MM.1S (cell line): ENCODE results near the gene SLC35G6.

ENCODE experiments used
- DNase-seq: peaks from one replicate; pipeline ENCODE4 v3.0.0-alpha.2; 2015
- H2AFZ ChIP-seq: fragments of 300-600 bp; sonication (generic); 2 replicates; pipeline ENCODE4 v1.6.0; 2016; ENCODE audit warnings: antibody characterized with exemption, low read length
- H3F3A ChIP-seq: fragments of 300-600 bp; sonication (generic); 2 replicates; pipeline ENCODE4 v1.6.1; 2016; ENCODE audit warnings: mild to moderate bottlenecking, antibody characterized with exemption, low read length, moderate library complexity, mixed read lengths; ENCODE audit not compliant: insufficient read depth
- H3K27ac ChIP-seq: fragments of 300-600 bp; sonication (generic); 2 replicates; pipeline ENCODE4 v1.5.1; 2016; ENCODE audit warnings: mild to moderate bottlenecking, low read length
- H3K27me3 ChIP-seq: fragments of 300-600 bp; sonication (generic); replicated peaks from 2 replicates; pipeline ENCODE4 v1.6.0; 2016; ENCODE audit warnings: low read length; ENCODE audit not compliant: insufficient read depth
- H3K36me3 ChIP-seq: fragments of 300-600 bp; sonication (generic); replicated peaks from 2 replicates; pipeline ENCODE4 v1.6.1; 2016; ENCODE audit warnings: mild to moderate bottlenecking, low read length, mixed read lengths; ENCODE audit not compliant: insufficient read depth
- H3K4me1 ChIP-seq: fragments of 300-600 bp; sonication (generic); 2 replicates; pipeline ENCODE4 v1.6.1; 2016; ENCODE audit warnings: low read length, mixed read lengths
- H3K4me2 ChIP-seq: fragments of 300-600 bp; sonication (generic); 2 replicates; pipeline ENCODE4 v1.6.0; 2016; ENCODE audit warnings: low read depth, low read length
- H3K4me3 ChIP-seq: fragments of 300-600 bp; sonication (generic); 2 replicates; pipeline ENCODE4 v1.5.1; 2016; ENCODE audit warnings: low read length, mixed read lengths
- H3K79me2 ChIP-seq: fragments of 300-600 bp; sonication (generic); 2 replicates; pipeline ENCODE4 v1.6.1; 2016; ENCODE audit warnings: mixed run types, low read length, mixed read lengths
- H3K9ac ChIP-seq: fragments of 300-600 bp; sonication (generic); 2 replicates; pipeline ENCODE4 v1.6.1; 2016; ENCODE audit warnings: low read length, mixed read lengths
- H3K9me2 ChIP-seq: fragments of 300-600 bp; sonication (generic); replicated peaks from 2 replicates; pipeline ENCODE4 v1.6.1; 2016; ENCODE audit warnings: mild to moderate bottlenecking, low read length, mixed read lengths; ENCODE audit not compliant: insufficient read depth
- H3K9me3 ChIP-seq: fragments of 300-600 bp; sonication (generic); replicated peaks from 2 replicates; pipeline ENCODE4 v1.6.1; 2016; ENCODE audit warnings: mild to moderate bottlenecking, low read length, mixed read lengths; ENCODE audit not compliant: insufficient read depth
- H4K20me1 ChIP-seq: fragments of 300-600 bp; sonication (generic); 2 replicates; pipeline ENCODE4 v1.6.1; 2016; ENCODE audit warnings: mild to moderate bottlenecking, low read length, moderate library complexity, mixed read lengths; ENCODE audit not compliant: insufficient read depth
- EZH2 ChIP-seq: fragments of 300-600 bp; sonication (generic); optimal IDR thresholded peaks from 2 replicates; pipeline ENCODE3; 2017; ENCODE audit warnings: low read depth, mild to moderate bottlenecking, antibody characterized with exemption, low read length, mixed read lengths
- EZH2phosphoT487 ChIP-seq: fragments of 300-600 bp; sonication (generic); IDR thresholded peaks from 2 replicates; pipeline ENCODE4 v1.6.1; 2018; ENCODE audit warnings: antibody characterized with exemption, low read length
- TF ChIP-seq, protein P1 (sequence below): fragments of 300-600 bp; sonication (generic); IDR thresholded peaks from 2 replicates; pipeline ENCODE4 v1.5.1; 2016; ENCODE audit warnings: antibody characterized with exemption, low read length, mixed read lengths

Gene SLC35G6

DNA sequence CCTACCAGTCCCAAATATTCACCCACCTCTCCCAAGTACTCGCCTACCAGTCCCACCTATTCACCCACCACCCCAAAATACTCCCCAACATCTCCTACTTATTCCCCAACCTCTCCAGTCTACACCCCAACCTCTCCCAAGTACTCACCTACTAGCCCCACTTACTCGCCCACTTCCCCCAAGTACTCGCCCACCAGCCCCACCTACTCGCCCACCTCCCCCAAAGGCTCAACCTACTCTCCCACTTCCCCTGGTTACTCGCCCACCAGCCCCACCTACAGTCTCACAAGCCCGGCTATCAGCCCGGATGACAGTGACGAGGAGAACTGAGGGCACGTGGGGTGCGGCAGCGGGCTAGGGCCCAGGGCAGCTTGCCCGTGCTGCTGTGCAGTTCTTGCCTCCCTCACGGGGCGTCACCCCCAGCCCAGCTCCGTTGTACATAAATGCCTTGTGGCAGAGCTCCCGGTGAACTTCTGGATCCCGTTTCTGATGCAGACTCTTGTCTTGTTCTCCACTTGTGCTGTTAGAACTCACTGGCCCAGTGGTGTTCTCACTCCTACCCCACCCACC, 32.7 kb downstream of the SLC35G6 start:
- Histone ChIP-seq H3K36me3 (peaks cover 6% of the 10 kb centered on the region), H2AFZ (no peak overlapping the region), H3K79me2 (no peaks in the 10 kb centered on the region), H3K27ac (no peak overlapping the region), H3K4me3 (no peak overlapping the region), H3K9me3 (no peaks in the 10 kb centered on the region), H3K9ac (no peak overlapping the region), H3K4me1 (no peaks in the 10 kb centered on the region), H4K20me1 (no peaks in the 10 kb centered on the region), H3K9me2 (no peaks in the 10 kb centered on the region), H3K4me2 (no peak overlapping the region), H3F3A (0 out of 2 replicates have a peak, but pooled peaks cover 2% of the 10 kb centered on the region), H3K27me3 (no peaks in the 10 kb centered on the region)
- TF ChIP-seq EZH2phosphoT487 (no peak), EZH2 (no peak)
- TF ChIP-seq, protein P1, sequence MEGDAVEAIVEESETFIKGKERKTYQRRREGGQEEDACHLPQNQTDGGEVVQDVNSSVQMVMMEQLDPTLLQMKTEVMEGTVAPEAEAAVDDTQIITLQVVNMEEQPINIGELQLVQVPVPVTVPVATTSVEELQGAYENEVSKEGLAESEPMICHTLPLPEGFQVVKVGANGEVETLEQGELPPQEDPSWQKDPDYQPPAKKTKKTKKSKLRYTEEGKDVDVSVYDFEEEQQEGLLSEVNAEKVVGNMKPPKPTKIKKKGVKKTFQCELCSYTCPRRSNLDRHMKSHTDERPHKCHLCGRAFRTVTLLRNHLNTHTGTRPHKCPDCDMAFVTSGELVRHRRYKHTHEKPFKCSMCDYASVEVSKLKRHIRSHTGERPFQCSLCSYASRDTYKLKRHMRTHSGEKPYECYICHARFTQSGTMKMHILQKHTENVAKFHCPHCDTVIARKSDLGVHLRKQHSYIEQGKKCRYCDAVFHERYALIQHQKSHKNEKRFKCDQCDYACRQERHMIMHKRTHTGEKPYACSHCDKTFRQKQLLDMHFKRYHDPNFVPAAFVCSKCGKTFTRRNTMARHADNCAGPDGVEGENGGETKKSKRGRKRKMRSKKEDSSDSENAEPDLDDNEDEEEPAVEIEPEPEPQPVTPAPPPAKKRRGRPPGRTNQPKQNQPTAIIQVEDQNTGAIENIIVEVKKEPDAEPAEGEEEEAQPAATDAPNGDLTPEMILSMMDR: no peak
- no peak for DNase-seq

- no peak for DNase-seq
- H3F3A ChIP-seq: 0 out of 2 replicates have a peak, but pooled peaks cover 2% of the 10 kb centered on the region
- H3K4me3 ChIP-seq: no peak overlapping the region
- no peaks in the 10 kb centered on the region for H3K79me2 ChIP-seq
- TF ChIP-seq, protein P1: no peak
- TF ChIP-seq EZH2 (no peak), EZH2phosphoT487 (no peak)
- H3K4me2 ChIP-seq: no peak overlapping the region
- no peaks in the 10 kb centered on the region for H4K20me1 ChIP-seq
- H2AFZ ChIP-seq: no peak overlapping the region
- H3K9me2 ChIP-seq: no peaks in the 10 kb centered on the region
- no peaks in the 10 kb centered on the region for H3K36me3 ChIP-seq
- H3K9ac ChIP-seq: no peak overlapping the region
- no peak overlapping the region for H3K27ac ChIP-seq
- no peaks in the 10 kb centered on the region for H3K9me3 ChIP-seq
- H3K27me3 ChIP-seq: no peaks in the 10 kb centered on the region
- H3K4me1 ChIP-seq: no peaks in the 10 kb centered on the region
Observed at GRCh38 chr17:7515911-7516610, 34.8 kb downstream of the SLC35G6 start.

GRCh38 chr17:7523033-7523432, 41.8 kb downstream of the SLC35G6 start:
- no peaks in the 10 kb centered on the region for H3K79me2 ChIP-seq
- no peak overlapping the region for H3K4me2 ChIP-seq

More at GRCh38 chr17:7523033-7523432, 41.8 kb downstream of the SLC35G6 start:
- Histone ChIP-seq H3F3A (no peaks in the 10 kb centered on the region), H2AFZ (no peak overlapping the region), H3K27me3 (no peaks in the 10 kb centered on the region), H3K36me3 (no peaks in the 10 kb centered on the region), H3K9me3 (no peaks in the 10 kb centered on the region), H3K4me1 (no peaks in the 10 kb centered on the region), H3K27ac (no peak overlapping the region), H3K9ac (no peak overlapping the region), H3K4me3 (no peak overlapping the region), H3K9me2 (no peaks in the 10 kb centered on the region), H4K20me1 (no peaks in the 10 kb centered on the region)
- peak; percentile 8 for DNase-seq
- TF ChIP-seq, protein P1: peak; percentile 59
- TF ChIP-seq EZH2: no peak
